Inferior parietal cortex (tissue), 1 donor: ENCODE measurements around the gene ZDHHC11B.

Experiments
- DNase-seq: peaks from one replicate; pipeline ENCODE4 v3.0.0-alpha.2; 2016; ENCODE audit errors: extremely low spot score

Gene ZDHHC11B

DNA sequence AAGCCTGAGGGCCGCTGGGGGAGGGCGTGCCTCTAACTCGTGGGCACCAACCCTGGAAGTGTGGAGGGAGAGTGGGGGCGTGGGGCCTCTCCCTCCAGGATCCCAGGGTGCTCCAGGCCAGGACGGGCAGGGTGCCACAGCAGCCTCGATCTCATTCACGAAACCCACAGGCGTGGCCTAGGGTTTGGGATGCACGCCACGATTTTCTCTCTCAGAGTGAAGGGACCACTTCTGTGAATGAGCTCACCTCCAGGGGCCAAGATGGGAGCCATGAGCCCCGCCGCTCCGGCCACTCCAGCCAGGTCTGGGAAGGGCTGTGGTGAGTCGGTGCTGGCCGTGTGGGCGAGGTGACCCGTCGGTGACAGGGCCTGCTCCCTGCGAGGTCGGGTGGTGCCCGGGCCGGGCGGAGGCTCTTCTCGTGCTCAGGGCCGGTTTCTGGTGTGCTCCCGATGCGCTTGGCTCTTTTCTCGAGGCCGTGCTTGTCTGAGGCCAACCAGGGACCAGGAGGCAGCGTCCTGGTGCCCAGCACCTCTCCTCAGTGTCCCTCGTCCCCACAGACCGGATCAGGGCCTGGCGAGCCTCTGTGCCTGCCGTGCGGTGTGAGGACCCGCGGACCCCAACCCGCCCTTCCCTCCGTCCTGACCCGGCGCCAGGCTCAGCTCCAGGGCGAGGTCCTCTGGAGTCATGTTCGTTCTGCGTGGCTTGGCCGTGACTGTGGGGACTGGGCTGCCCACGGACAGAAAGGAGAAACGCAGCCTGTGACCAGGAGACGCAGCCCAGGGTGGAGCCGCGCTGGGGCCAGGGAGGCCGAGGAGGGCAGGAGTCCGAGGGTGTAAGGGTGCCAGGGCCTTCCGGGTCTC, 122.4 kb downstream of the ZDHHC11B start:
- DNase-seq, result no peak

DNA sequence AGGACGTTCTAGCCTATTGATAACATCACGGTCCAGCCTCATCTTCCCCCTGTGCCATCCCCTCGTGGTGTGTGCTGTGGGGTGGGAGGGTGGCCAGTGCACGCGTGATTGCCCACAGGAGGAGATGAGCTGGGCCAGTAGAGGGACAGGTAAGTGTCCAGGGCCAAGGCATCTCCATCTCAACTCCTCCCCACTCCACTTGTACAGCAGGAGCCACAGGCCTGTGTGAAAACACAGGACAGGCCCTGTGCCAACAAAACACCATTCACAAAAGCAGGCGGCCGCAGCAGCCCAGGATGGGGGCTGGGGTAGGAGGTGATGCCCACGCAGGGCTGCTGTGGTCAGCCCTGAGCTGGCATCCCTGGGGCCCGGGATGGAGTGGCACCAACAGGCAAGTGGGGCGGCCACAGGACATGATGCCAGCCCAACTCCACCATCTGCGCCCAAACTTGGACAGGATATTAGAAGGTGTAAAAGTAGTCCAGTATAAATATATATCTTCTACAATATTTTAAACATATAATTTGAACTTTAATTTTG, 124.0 kb downstream of the ZDHHC11B start:
- DNase-seq, result no peak
